GM12801 (cell line): ENCODE measurements around the gene WDR87.

Experiments used
- TF ChIP-seq, protein P1 (sequence below): IDR thresholded peaks from one replicate; pipeline ENCODE4 v1.5.1; 2011; ENCODE audit warnings: control low read depth; ENCODE audit not compliant: insufficient read length; ENCODE audit errors: extremely low read depth

The WDR87 gene

DNA sequence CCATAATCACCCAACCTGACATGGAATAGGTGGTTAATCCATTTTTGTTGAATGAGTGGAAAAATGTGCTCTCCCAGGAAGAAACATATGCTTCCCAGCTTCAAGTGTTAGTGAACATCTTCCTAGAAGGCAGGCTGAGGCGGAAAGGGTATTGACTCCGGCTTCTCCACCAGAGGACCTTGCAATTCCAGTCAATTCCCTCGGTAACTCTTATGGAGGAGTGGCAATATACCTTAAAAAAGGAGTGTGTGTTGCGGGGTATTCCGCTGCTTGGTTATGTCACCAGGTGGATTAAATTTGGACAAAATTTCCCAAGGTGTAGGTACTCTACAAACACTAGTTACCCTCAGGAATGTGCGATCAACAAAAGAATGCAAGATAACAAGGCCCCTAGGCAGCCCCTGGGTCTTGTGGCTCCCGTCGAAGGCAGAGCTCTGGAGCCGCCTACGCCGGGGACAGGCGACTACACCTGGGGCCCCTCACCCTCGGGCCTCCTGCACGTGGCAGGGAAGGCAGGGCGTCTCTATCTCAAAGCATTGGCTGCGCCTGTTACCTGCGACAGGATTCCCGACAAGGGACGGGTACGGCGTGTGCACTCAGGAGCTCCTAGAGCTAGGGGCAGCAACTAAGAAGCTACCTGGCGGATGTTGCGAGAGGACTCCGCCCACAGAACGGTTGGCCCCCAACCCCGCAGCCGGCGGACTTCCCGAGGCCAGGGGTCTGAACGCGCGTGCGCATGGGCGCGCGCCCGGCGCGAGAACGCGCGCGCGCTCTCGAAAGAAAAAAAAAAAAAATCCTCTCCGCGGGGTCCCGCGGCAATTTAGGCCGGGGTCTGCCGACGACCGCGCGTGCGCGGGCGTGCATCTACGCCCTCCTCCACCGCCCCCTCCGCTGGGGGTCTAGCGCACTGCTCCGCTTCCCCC is at the start of gene WDR87:
Gene WDR87 (minus strand): TSS at position 649 of the 923 bp plus-strand sequence. CDS start 8,355 bp downstream, outside the sequence.
- TF ChIP-seq, protein P1, sequence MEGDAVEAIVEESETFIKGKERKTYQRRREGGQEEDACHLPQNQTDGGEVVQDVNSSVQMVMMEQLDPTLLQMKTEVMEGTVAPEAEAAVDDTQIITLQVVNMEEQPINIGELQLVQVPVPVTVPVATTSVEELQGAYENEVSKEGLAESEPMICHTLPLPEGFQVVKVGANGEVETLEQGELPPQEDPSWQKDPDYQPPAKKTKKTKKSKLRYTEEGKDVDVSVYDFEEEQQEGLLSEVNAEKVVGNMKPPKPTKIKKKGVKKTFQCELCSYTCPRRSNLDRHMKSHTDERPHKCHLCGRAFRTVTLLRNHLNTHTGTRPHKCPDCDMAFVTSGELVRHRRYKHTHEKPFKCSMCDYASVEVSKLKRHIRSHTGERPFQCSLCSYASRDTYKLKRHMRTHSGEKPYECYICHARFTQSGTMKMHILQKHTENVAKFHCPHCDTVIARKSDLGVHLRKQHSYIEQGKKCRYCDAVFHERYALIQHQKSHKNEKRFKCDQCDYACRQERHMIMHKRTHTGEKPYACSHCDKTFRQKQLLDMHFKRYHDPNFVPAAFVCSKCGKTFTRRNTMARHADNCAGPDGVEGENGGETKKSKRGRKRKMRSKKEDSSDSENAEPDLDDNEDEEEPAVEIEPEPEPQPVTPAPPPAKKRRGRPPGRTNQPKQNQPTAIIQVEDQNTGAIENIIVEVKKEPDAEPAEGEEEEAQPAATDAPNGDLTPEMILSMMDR: no peak

GRCh38 chr19:37955986-37956385 is 49.6 kb upstream of the WDR87 start:
- TF ChIP-seq, protein P1: no peak

DNA sequence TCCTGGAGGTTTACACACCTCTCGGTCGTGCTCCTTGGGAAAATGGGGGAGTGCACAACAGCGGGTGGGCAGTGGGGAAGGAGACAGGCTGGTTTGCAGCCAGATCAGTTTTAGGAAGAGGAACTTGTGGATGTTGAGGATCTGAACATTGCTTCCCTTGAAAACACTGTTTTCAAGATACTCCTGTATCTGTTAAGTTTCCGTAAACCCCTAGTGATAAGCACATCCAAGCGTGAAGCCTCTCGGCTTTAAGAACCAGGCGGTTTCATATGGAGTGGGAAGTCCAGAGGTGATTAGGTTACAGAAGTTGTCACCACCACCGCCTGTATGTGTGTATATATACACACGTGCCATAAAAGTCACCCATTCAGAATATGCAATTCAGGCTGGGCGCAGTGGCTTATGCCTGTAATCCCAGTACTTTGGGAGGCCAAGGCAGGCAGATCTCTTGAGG is 48.1 kb upstream of the WDR87 start:
- TF ChIP-seq, protein P1: no peak

GRCh38 chr19:37953918-37954303 is 47.5 kb upstream of the WDR87 start:
- TF ChIP-seq, protein P1: no peak

GRCh38 chr19:37953171-37953917 is 47.0 kb upstream of the WDR87 start:
- TF ChIP-seq, protein P1: no peak

- TF ChIP-seq, protein P1: no peak
Measured at GRCh38 chr19:37951816-37952210, 45.4 kb upstream of the WDR87 start.

- TF ChIP-seq, protein P1: no peak
Measured at GRCh38 chr19:37950471-37951175, 44.2 kb upstream of the WDR87 start.
